Ishikawa (cell line): ENCODE results near the gene PID1.

Experiments
- CEBPB ChIP-seq: IDR thresholded peaks from 2 replicates; pipeline ENCODE4 v1.6.1; 2012
- CREB1 ChIP-seq: IDR thresholded peaks from 2 replicates; pipeline ENCODE4 v1.6.1; 2012; ENCODE audit warnings: low read depth
- EGR1 ChIP-seq: IDR thresholded peaks from 2 replicates; pipeline ENCODE4 v1.6.1; 2012
- EP300 ChIP-seq: IDR thresholded peaks from 2 replicates; pipeline ENCODE4 v1.6.1; 2012; ENCODE audit warnings: borderline replicate concordance
- FOXM1 ChIP-seq: IDR thresholded peaks from 2 replicates; pipeline ENCODE4 v1.6.1; 2012; ENCODE audit warnings: low read depth, borderline replicate concordance
- RAD21 ChIP-seq: IDR thresholded peaks from 2 replicates; pipeline ENCODE4 v1.6.1; 2012; ENCODE audit warnings: low read depth
- TAF1 ChIP-seq: IDR thresholded peaks from 2 replicates; pipeline ENCODE4 v1.6.1; 2012; ENCODE audit warnings: low read depth, mild to moderate bottlenecking
- TCF12 ChIP-seq: IDR thresholded peaks from 2 replicates; pipeline ENCODE4 v1.6.1; 2012; ENCODE audit warnings: low read depth
- TEAD4 ChIP-seq: IDR thresholded peaks from 2 replicates; pipeline ENCODE4 v1.6.1; 2012
- YY1 ChIP-seq: IDR thresholded peaks from 2 replicates; pipeline ENCODE4 v1.6.1; 2012; ENCODE audit warnings: low read depth
- ZBTB7A ChIP-seq: IDR thresholded peaks from 2 replicates; pipeline ENCODE4 v1.6.1; 2012; ENCODE audit warnings: low read depth
- TF ChIP-seq, protein P1 (sequence below): IDR thresholded peaks from 2 replicates; pipeline ENCODE4 v1.6.1; 2012; ENCODE audit warnings: low read depth, mild to moderate bottlenecking
- TF ChIP-seq, protein P2 (sequence below): IDR thresholded peaks from 2 replicates; pipeline ENCODE4 v1.6.1; 2012
- TF ChIP-seq, protein P3 (sequence below): IDR thresholded peaks from 2 replicates; pipeline ENCODE4 v1.6.1; 2012

DNA sequence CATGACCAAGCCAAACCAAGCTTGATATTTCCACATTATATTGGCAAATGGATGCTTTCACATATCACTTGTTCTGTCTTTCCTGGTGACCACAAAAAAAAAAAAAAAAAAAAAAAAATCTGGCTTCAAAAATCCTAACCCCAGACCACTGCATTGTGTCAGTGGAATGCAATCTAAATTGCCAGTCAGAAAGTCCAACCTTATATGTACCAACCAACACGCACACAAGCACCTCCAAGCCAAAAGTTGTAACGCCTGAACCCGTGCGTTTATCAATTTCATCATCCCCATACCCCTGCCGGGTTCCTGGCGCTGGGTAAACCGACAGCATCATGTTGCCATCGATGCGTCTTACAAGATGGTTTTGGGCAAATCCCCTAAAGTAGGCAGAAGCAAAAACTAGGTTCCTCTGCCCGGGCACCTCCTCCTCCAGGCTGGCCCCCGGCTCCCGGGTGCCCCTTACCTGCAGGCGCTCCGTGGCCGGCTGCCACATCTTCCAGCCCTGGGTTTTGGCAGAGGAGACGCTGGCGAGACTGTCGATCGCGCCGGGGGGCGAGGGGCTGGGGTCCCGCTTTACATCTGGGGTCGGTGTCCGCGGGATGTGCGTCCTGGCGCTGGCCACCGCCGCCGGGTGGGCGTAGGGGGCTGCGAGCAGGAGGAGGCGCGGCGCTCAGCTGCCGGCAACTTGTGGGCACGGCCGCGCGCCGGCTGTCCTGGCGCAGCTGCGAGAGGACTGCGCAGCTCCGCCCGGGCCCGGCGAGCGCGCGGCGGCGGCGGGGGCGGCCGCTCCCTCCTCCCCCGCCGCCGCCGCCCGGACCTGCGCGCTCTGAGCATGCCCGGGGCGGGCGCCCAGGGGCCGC is at the start of gene PID1:
- TF ChIP-seq EGR1: no peak
- TF ChIP-seq TEAD4: no peak
- TF ChIP-seq EP300: no peak
- no peak for TF ChIP-seq YY1
- no peak for TF ChIP-seq TAF1
- no peak for TF ChIP-seq CEBPB
- TF ChIP-seq, protein P1, sequence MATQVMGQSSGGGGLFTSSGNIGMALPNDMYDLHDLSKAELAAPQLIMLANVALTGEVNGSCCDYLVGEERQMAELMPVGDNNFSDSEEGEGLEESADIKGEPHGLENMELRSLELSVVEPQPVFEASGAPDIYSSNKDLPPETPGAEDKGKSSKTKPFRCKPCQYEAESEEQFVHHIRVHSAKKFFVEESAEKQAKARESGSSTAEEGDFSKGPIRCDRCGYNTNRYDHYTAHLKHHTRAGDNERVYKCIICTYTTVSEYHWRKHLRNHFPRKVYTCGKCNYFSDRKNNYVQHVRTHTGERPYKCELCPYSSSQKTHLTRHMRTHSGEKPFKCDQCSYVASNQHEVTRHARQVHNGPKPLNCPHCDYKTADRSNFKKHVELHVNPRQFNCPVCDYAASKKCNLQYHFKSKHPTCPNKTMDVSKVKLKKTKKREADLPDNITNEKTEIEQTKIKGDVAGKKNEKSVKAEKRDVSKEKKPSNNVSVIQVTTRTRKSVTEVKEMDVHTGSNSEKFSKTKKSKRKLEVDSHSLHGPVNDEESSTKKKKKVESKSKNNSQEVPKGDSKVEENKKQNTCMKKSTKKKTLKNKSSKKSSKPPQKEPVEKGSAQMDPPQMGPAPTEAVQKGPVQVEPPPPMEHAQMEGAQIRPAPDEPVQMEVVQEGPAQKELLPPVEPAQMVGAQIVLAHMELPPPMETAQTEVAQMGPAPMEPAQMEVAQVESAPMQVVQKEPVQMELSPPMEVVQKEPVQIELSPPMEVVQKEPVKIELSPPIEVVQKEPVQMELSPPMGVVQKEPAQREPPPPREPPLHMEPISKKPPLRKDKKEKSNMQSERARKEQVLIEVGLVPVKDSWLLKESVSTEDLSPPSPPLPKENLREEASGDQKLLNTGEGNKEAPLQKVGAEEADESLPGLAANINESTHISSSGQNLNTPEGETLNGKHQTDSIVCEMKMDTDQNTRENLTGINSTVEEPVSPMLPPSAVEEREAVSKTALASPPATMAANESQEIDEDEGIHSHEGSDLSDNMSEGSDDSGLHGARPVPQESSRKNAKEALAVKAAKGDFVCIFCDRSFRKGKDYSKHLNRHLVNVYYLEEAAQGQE: no peak
- TF ChIP-seq CREB1: no peak
- TF ChIP-seq, protein P2, sequence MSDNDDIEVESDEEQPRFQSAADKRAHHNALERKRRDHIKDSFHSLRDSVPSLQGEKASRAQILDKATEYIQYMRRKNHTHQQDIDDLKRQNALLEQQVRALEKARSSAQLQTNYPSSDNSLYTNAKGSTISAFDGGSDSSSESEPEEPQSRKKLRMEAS: no peak
- peak; percentile 63; the same call in 1 of the 2 replicates for TF ChIP-seq ZBTB7A
- TF ChIP-seq TCF12: no peak
- TF ChIP-seq RAD21: no peak
- no peak for TF ChIP-seq FOXM1
- TF ChIP-seq, protein P3, sequence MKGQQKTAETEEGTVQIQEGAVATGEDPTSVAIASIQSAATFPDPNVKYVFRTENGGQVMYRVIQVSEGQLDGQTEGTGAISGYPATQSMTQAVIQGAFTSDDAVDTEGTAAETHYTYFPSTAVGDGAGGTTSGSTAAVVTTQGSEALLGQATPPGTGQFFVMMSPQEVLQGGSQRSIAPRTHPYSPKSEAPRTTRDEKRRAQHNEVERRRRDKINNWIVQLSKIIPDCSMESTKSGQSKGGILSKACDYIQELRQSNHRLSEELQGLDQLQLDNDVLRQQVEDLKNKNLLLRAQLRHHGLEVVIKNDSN: no peak
